ENCODE results near the gene SYCE1. TPM values are rescaled to one million over a fixed set of nuclear protein-coding genes. Genes with fewer than 3 reads are reported as not detected.
"Not testable (repeated sequence)": the region's sequence is repeated elsewhere in the genome, so short reads cannot be mapped to it uniquely, and the experiment has no call there.

SYCE1 gene
- 1 to 10 TPM in 2 of 8 experiments, under 1 TPM in 5, not detected in 1; 0.14 to 1.4 (median 0.45) TPM for total RNA-seq

GRCh38 chr10:133565441-133566294 lies at the start of gene SYCE1:
SYCE1 (minus strand) TSS chr10:133565583; CDS start chr10:133565529, 54 bp downstream.
- H3K4me1 ChIP-seq (replicated peaks in 1 of 2), result no peaks in the 10 kb centered on the region
- ATAC-seq (replicated peaks in 6 of 8), result no peak
- in situ Hi-C loops (cut with MboI; ENCODE audit: low pct_unique_long_range_greater_than_20kb in 2 of 9, low sequenced_read_pairs in 9 of 9, unreplicated experiment in 9 of 9), result no loop called here
- 77 to 90% (median 86%) methylated on average over 1 to 62 of the region's 77 CpGs; no CpG with 5 or more reads in 5 of the 10 experiments for WGBS, 10 experiments
- no peak within 1 kb of the TSS for H3K4me3 ChIP-seq
- no peak within 1 kb of the TSS for H3K27ac ChIP-seq

- Histone ChIP-seq H3K27ac (no peak overlapping the region), H3K4me1 (replicated peaks in 1 of 2) (no peaks in the 10 kb centered on the region), H3K4me3 (no peak overlapping the region)
- 0 to 100% (median 46%) methylated on average over 1 to 9 of the region's 10 CpGs; no CpG with 5 or more reads in 1 of the 10 experiments for WGBS, 10 experiments
- in situ Hi-C loops (cut with MboI; ENCODE audit: low pct_unique_long_range_greater_than_20kb in 2 of 9, low sequenced_read_pairs in 9 of 9, unreplicated experiment in 9 of 9), result no loop called here
- ATAC-seq (replicated peaks in 6 of 8), result no peak
Measured at GRCh38 chr10:133614830-133615580, 49.6 kb upstream of the SYCE1 start.

- WGBS, 10 experiments, result 0 to 80% (median 28%) methylated on average over 1 to 6 of the region's 6 CpGs; no CpG with 5 or more reads in 1 of the 10 experiments
- Histone ChIP-seq H3K27ac (no peak overlapping the region), H3K4me1 (replicated peaks in 1 of 2) (no peaks in the 10 kb centered on the region), H3K4me3 (no peak overlapping the region)
- ATAC-seq (replicated peaks in 6 of 8), result no peak
- in situ Hi-C loops (cut with MboI; ENCODE audit: low pct_unique_long_range_greater_than_20kb in 2 of 9, low sequenced_read_pairs in 9 of 9, unreplicated experiment in 9 of 9), result no loop called here
Measured at GRCh38 chr10:133613699-133614098, 48.3 kb upstream of the SYCE1 start.

GRCh38 chr10:133611079-133611478 lies 45.7 kb upstream of the SYCE1 start:
- 0 to 40% (median 21%) methylated on average over 1 to 4 of the region's 4 CpGs; no CpG with 5 or more reads in 5 of the 10 experiments for WGBS, 10 experiments
- no peak for ATAC-seq (replicated peaks in 6 of 8)
- no peak overlapping the region for H3K4me3 ChIP-seq
- no peak overlapping the region for H3K27ac ChIP-seq
- H3K4me1 ChIP-seq (replicated peaks in 1 of 2), result no peaks in the 10 kb centered on the region
- in situ Hi-C loops (cut with MboI; ENCODE audit: low pct_unique_long_range_greater_than_20kb in 2 of 9, low sequenced_read_pairs in 9 of 9, unreplicated experiment in 9 of 9), result no loop called here

- Histone ChIP-seq H3K27ac (no peak overlapping the region), H3K4me3 (no peak overlapping the region), H3K4me1 (replicated peaks in 1 of 2) (no peaks in the 10 kb centered on the region)
- in situ Hi-C loops (cut with MboI; ENCODE audit: low pct_unique_long_range_greater_than_20kb in 2 of 9, low sequenced_read_pairs in 9 of 9, unreplicated experiment in 9 of 9), result no loop called here
- WGBS, 10 experiments, result 0 to 33% (median 4%) methylated on average over 1 to 3 of the region's 3 CpGs
- peak in 3 of 8 experiments; percentile 28 to 85 (median 45) for ATAC-seq (replicated peaks in 6 of 8)
Measured at GRCh38 chr10:133608855-133609254, 43.5 kb upstream of the SYCE1 start.

GRCh38 chr10:133603434-133603833 lies 38.1 kb upstream of the SYCE1 start:
- H3K4me3 ChIP-seq; in situ Hi-C loops (cut with MboI; ENCODE audit: low pct_unique_long_range_greater_than_20kb in 2 of 9, low sequenced_read_pairs in 9 of 9, unreplicated experiment in 9 of 9); H3K4me1 ChIP-seq (replicated peaks in 1 of 2); ATAC-seq (replicated peaks in 6 of 8); H3K27ac ChIP-seq: not testable (repeated sequence)
- 0 to 50% (median 8%) methylated on average over 1 to 2 of the region's 2 CpGs; no CpG with 5 or more reads in 3 of the 10 experiments for WGBS, 10 experiments

GRCh38 chr10:133600657-133601056 lies 35.3 kb upstream of the SYCE1 start:
- 0 to 45% (median 33%) methylated on average over 2 to 3 of the region's 3 CpGs; no CpG with 5 or more reads in 1 of the 10 experiments for WGBS, 10 experiments
- H3K4me1 ChIP-seq (replicated peaks in 1 of 2), result no peaks in the 10 kb centered on the region
- H3K27ac ChIP-seq, result no peak overlapping the region
- in situ Hi-C loops (cut with MboI; ENCODE audit: low pct_unique_long_range_greater_than_20kb in 2 of 9, low sequenced_read_pairs in 9 of 9, unreplicated experiment in 9 of 9), result no loop called here
- no peak for ATAC-seq (replicated peaks in 6 of 8)
- no peak overlapping the region for H3K4me3 ChIP-seq

- H3K27ac ChIP-seq; H3K4me3 ChIP-seq; H3K4me1 ChIP-seq (replicated peaks in 1 of 2); in situ Hi-C loops (cut with MboI; ENCODE audit: low pct_unique_long_range_greater_than_20kb in 2 of 9, low sequenced_read_pairs in 9 of 9, unreplicated experiment in 9 of 9); ATAC-seq (replicated peaks in 6 of 8): not testable (repeated sequence)
- 0 to 67% (median 40%) methylated on average over 1 to 7 of the region's 8 CpGs; no CpG with 5 or more reads in 1 of the 10 experiments for WGBS, 10 experiments
Measured at GRCh38 chr10:133599869-133600268, 34.5 kb upstream of the SYCE1 start.

GRCh38 chr10:133592716-133593115 lies 27.3 kb upstream of the SYCE1 start:
- H3K27ac ChIP-seq, result no peak overlapping the region
- no peaks in the 10 kb centered on the region for H3K4me1 ChIP-seq (replicated peaks in 1 of 2)
- WGBS, 10 experiments, result 0 to 39% (median 22%) methylated on average over 1 to 6 of the region's 6 CpGs; no CpG with 5 or more reads in 2 of the 10 experiments
- no peak overlapping the region for H3K4me3 ChIP-seq
- in situ Hi-C loops (cut with MboI; ENCODE audit: low pct_unique_long_range_greater_than_20kb in 2 of 9, low sequenced_read_pairs in 9 of 9, unreplicated experiment in 9 of 9), result no loop called here
- ATAC-seq (replicated peaks in 6 of 8), result no peak

GRCh38 chr10:133590970-133591359 lies 25.6 kb upstream of the SYCE1 start:
- no peak overlapping the region for H3K27ac ChIP-seq
- ATAC-seq (replicated peaks in 6 of 8), result no peak
- 74% methylated on average over 7 of the region's 10 CpGs; no CpG with 5 or more reads in 9 of the 10 experiments for WGBS, 10 experiments
- H3K4me1 ChIP-seq (replicated peaks in 1 of 2), result no peaks in the 10 kb centered on the region
- no peak overlapping the region for H3K4me3 ChIP-seq
- in situ Hi-C loops (cut with MboI; ENCODE audit: low pct_unique_long_range_greater_than_20kb in 2 of 9, low sequenced_read_pairs in 9 of 9, unreplicated experiment in 9 of 9), result no loop called here

GRCh38 chr10:133590226-133590969 lies 25.0 kb upstream of the SYCE1 start:
- in situ Hi-C loops (cut with MboI; ENCODE audit: low pct_unique_long_range_greater_than_20kb in 2 of 9, low sequenced_read_pairs in 9 of 9, unreplicated experiment in 9 of 9), result no loop called here
- ATAC-seq (replicated peaks in 6 of 8), result no peak
- Histone ChIP-seq H3K27ac (no peak overlapping the region), H3K4me1 (replicated peaks in 1 of 2) (no peaks in the 10 kb centered on the region), H3K4me3 (no peak overlapping the region)
- 0 to 29% (median 20%) methylated on average over 1 to 4 of the region's 13 CpGs; no CpG with 5 or more reads in 7 of the 10 experiments for WGBS, 10 experiments

- in situ Hi-C loops (cut with MboI; ENCODE audit: low pct_unique_long_range_greater_than_20kb in 2 of 9, low sequenced_read_pairs in 9 of 9, unreplicated experiment in 9 of 9); H3K4me1 ChIP-seq (replicated peaks in 1 of 2); H3K27ac ChIP-seq; H3K4me3 ChIP-seq; ATAC-seq (replicated peaks in 6 of 8): not testable (repeated sequence)
- WGBS, 10 experiments, result no CpG with 5 or more reads among the region's 31 CpGs
Measured at GRCh38 chr10:133577037-133577436, 11.7 kb upstream of the SYCE1 start.
